Brain microvascular endothelial cell (primary cell): Measurements from ENCODE around the gene MOB1A.
A peak's percentile ranks its signal among the peaks of the same experiment; 100 is the strongest.

Source experiments
- DNase-seq: peaks from one replicate; pipeline ENCODE4 v3.0.0-alpha.2; 2020
- H3K27ac ChIP-seq: fragments of 250-450 bp; sonication (Bioruptor Pico); 2 replicates; pipeline ENCODE4 v1.5.1; 2020; ENCODE audit warnings: mild to moderate bottlenecking, moderate library complexity
- H3K27me3 ChIP-seq: fragments of 250-450 bp; sonication (Bioruptor Pico); replicated peaks from 2 replicates; pipeline ENCODE4 v1.5.1; 2020; ENCODE audit warnings: mild to moderate bottlenecking
- H3K36me3 ChIP-seq: fragments of 250-450 bp; sonication (Bioruptor Pico); replicated peaks from 2 replicates; pipeline ENCODE4 v1.5.1; 2020; ENCODE audit warnings: mild to moderate bottlenecking
- H3K4me3 ChIP-seq: 2 replicates; pipeline ENCODE4 v1.5.1; 2011; ENCODE audit warnings: low read depth, mild to moderate bottlenecking, control low read depth, low read length, moderate library complexity
- in situ Hi-C: cut with HindIII; loops from 2 replicates; pipeline ENCODE4 v1.10.0; 2017; ENCODE audit warnings: low sequenced_read_pairs, low pct_ligation_motif_present
- TF ChIP-seq, protein P1 (sequence below): IDR thresholded peaks from 2 replicates; pipeline ENCODE4 v1.5.1; 2011; ENCODE audit warnings: low read depth, mild to moderate bottlenecking, moderate library complexity, low read length, control low read depth, inconsistent platforms; ENCODE audit errors: missing control alignments

Gene MOB1A

GRCh38 chr2:74111380-74111779, 67.3 kb downstream of the MOB1A start:
- in situ Hi-C loops, result no loop called here
- H3K4me3 ChIP-seq, result no peak overlapping the region
- H3K27me3 ChIP-seq, result no peaks in the 10 kb centered on the region
- H3K36me3 ChIP-seq, result no peaks in the 10 kb centered on the region
- no peak overlapping the region for H3K27ac ChIP-seq
- TF ChIP-seq, protein P1, sequence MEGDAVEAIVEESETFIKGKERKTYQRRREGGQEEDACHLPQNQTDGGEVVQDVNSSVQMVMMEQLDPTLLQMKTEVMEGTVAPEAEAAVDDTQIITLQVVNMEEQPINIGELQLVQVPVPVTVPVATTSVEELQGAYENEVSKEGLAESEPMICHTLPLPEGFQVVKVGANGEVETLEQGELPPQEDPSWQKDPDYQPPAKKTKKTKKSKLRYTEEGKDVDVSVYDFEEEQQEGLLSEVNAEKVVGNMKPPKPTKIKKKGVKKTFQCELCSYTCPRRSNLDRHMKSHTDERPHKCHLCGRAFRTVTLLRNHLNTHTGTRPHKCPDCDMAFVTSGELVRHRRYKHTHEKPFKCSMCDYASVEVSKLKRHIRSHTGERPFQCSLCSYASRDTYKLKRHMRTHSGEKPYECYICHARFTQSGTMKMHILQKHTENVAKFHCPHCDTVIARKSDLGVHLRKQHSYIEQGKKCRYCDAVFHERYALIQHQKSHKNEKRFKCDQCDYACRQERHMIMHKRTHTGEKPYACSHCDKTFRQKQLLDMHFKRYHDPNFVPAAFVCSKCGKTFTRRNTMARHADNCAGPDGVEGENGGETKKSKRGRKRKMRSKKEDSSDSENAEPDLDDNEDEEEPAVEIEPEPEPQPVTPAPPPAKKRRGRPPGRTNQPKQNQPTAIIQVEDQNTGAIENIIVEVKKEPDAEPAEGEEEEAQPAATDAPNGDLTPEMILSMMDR, result no peak
- no peak for DNase-seq

DNA sequence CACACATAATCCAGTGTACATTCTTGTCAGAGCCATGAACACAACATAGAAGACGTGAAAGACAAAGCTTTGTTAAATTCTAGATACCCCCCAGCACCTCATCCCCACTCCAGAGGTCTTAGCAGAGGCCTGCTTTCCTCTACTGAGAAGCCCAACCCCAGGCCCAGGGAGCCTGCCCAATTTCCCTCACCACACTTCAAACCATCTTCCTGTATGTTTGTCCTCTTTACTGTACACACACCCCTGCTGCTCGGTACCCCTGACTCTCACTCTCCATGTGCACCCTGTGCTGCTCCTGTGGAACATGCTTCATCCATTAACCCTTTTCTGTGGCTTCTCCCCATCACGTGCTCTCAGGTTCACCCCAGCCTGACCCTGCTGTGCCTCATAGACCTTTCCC, 68.1 kb downstream of the MOB1A start:
- H3K4me3 ChIP-seq, result no peak overlapping the region
- in situ Hi-C loops, result no loop called here
- TF ChIP-seq, protein P1, result no peak

GRCh38 chr2:74109551-74109950, 69.1 kb downstream of the MOB1A start:
- H3K36me3 ChIP-seq, result no peaks in the 10 kb centered on the region
- in situ Hi-C loops, result no loop called here
- TF ChIP-seq, protein P1, result no peak
- no peak overlapping the region for H3K4me3 ChIP-seq
- no peak for DNase-seq
- H3K27me3 ChIP-seq, result no peaks in the 10 kb centered on the region
- no peak overlapping the region for H3K27ac ChIP-seq

More for the DNA sequence above, 68.1 kb downstream of the MOB1A start:
- Histone ChIP-seq H3K36me3 (no peaks in the 10 kb centered on the region), H3K27ac (no peak overlapping the region), H3K27me3 (no peaks in the 10 kb centered on the region)
- no peak for DNase-seq

- in situ Hi-C loops, result no loop called here
- TF ChIP-seq, protein P1, result no peak
- H3K27ac ChIP-seq, result no peak overlapping the region
- no peaks in the 10 kb centered on the region for H3K27me3 ChIP-seq
- DNase-seq, result no peak
- H3K4me3 ChIP-seq, result no peak overlapping the region
- H3K36me3 ChIP-seq, result no peaks in the 10 kb centered on the region
Observed at GRCh38 chr2:74107071-74107470, 71.6 kb downstream of the MOB1A start.

DNA sequence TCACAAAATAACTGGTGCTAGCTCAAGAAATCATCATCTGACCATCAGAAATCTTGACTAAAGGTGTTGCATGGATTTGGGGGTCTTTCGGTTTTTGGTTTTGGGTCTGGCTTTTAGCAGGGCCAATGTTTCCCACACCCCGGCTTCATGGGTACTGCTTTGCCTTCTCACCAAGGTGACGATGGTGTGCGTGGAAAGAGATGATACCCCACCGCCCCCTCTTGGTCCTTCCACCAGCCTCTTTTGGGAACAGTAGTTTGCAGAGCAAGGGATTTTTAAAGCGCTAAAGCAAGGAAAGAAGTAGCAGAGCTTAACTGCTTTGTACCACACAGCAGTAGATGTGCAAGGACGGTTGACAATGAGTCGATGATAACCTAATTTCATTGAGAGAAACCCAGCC, 73.3 kb downstream of the MOB1A start:
- H3K27ac ChIP-seq, result no peak overlapping the region
- no peaks in the 10 kb centered on the region for H3K27me3 ChIP-seq
- TF ChIP-seq, protein P1, result no peak
- in situ Hi-C loops, result no loop called here
- no peak overlapping the region for H3K4me3 ChIP-seq
- DNase-seq, result no peak
- H3K36me3 ChIP-seq, result peaks cover 3% of the 10 kb centered on the region

DNA sequence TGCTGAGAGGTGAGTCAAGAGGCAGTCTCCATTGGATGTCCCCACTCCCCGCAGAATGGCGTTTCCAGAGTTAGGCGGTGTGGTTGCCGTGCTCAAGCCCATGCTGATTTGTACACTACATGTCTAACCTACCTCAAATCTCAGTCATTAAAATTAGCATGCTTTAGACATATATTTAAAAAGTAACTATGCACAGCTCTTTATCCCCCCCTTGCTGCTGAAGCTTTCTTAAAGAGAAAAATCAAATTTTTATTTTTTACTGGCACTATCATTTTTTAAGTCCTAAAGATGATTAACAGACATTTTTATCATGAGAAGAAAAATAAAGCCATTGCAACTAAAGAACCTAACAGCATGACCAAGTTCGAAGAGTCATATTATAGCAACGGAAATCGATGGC, 73.8 kb downstream of the MOB1A start:
- H3K27ac ChIP-seq, result no peak overlapping the region
- no peak overlapping the region for H3K4me3 ChIP-seq
- in situ Hi-C loops, result no loop called here
- H3K36me3 ChIP-seq, result peaks cover 3% of the 10 kb centered on the region
- H3K27me3 ChIP-seq, result no peaks in the 10 kb centered on the region
- DNase-seq, result no peak
- TF ChIP-seq, protein P1, result peak; percentile 25
